22Rv1 (cell line): Measurements from ENCODE around the gene TGFBR2.

Experiments used
- ZFX ChIP-seq: fragments of 450-650 bp; IDR thresholded peaks from 2 replicates; pipeline ENCODE4 v1.6.1; 2017; ENCODE audit warnings: antibody characterized with exemption, borderline replicate concordance
- TF ChIP-seq, protein P1 (sequence below): fragments of 450-650 bp; IDR thresholded peaks from 2 replicates; pipeline ENCODE4 v1.5.1; 2017; ENCODE audit warnings: mild to moderate bottlenecking

DNA sequence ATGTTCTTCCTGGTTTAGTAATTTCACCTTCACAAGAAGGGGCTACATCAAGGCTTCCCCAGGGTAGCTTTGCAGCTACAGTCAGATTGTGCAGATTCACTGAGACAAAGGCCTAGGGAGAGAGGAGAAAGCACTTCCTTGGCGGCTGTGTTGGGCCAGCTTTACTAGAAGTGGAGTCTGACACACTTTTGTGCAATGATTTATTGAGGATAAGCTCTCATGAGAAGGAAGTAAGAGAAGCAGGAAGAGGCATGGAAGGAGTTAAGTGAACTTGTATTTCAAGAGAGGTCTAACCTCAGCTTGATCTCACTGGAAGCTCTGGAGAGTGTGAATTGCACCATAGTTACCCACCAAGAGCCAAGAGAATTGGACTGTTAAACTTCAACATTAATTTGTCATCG, 78.9 kb downstream of the TGFBR2 start:
- TF ChIP-seq, protein P1, sequence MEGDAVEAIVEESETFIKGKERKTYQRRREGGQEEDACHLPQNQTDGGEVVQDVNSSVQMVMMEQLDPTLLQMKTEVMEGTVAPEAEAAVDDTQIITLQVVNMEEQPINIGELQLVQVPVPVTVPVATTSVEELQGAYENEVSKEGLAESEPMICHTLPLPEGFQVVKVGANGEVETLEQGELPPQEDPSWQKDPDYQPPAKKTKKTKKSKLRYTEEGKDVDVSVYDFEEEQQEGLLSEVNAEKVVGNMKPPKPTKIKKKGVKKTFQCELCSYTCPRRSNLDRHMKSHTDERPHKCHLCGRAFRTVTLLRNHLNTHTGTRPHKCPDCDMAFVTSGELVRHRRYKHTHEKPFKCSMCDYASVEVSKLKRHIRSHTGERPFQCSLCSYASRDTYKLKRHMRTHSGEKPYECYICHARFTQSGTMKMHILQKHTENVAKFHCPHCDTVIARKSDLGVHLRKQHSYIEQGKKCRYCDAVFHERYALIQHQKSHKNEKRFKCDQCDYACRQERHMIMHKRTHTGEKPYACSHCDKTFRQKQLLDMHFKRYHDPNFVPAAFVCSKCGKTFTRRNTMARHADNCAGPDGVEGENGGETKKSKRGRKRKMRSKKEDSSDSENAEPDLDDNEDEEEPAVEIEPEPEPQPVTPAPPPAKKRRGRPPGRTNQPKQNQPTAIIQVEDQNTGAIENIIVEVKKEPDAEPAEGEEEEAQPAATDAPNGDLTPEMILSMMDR: no peak
- TF ChIP-seq ZFX: no peak
